HepG2 (cell line): ENCODE measurements around the gene KIF2C. TPM values are rescaled to one million over a fixed set of nuclear protein-coding genes. Genes with fewer than 3 reads are reported as not detected.

Experiments
- ATAC-seq: fragments of 200-7000 bp; cut with Tn5 transposase; 3 replicates; pipeline ENCODE4 v1.9.1; 2020; ENCODE audit warnings: mild to moderate bottlenecking, moderate library complexity
- BruUV-seq: library from RNA; stranded (reverse); fragments of 400-500 nt; replicated peaks from 2 replicates; lab custom pipeline; 2021; lab: Mats Ljungman, UMichigan
- CTCF ChIA-PET: fragments of 300-600 bp; formaldehyde crosslinking; extraction: SDS; loops from one replicate; lab custom pipeline; 2021; ENCODE audit warnings: low total read pairs, inconsistent platforms, low intra/inter-chr PET ratio; lab: Yijun Ruan, JAX
- POLR2A ChIA-PET: fragments of 350-600 bp; sonication (Branson Sonifier 250); formaldehyde crosslinking; loops from one replicate; lab custom pipeline; 2020; ENCODE audit warnings: antibody characterized with exemption, inconsistent platforms; lab: Yijun Ruan, JAX
- DNase-seq: peaks from one replicate; pipeline ENCODE4 v3.0.0-alpha.2; 2015; ENCODE audit warnings: low spot score
- FAIRE-seq: peaks from 3 replicates; lab custom pipeline; 2011; peaks lifted over from hg19 to GRCh38; lab: Jason Lieb, UNC
- H2AFZ ChIP-seq: one replicate; pipeline ENCODE4 v1.6.1; 2011; ENCODE audit warnings: low read length, inconsistent platforms
- H3K27ac ChIP-seq: fragments of 300-600 bp; 3 replicates; pipeline ENCODE4 v1.8.0; 2011; ENCODE audit warnings: mixed run types, mild to moderate bottlenecking, mixed read lengths, low read length, inconsistent platforms; ENCODE audit not compliant: insufficient read depth; ENCODE audit errors: extremely low read length
- H3K27me3 ChIP-seq, 2 experiments: fragments of 200-600 bp in 1 of 2; 2 replicates in 1 of 2; 3 replicates in 1 of 2; pipeline versions ENCODE4 v1.6.0 to v1.8.0; 2011; ENCODE audit warnings: low read length in 2 of 2, mild to moderate bottlenecking in 2 of 2, moderate library complexity in 2 of 2, inconsistent platforms in 1 of 2; ENCODE audit not compliant: insufficient read depth in 2 of 2, control insufficient read depth in 1 of 2
- H3K36me3 ChIP-seq, 2 experiments: fragments of 200-600 bp in 1 of 2; replicated peaks in 1 of 2; 2 replicates in 1 of 2; 3 replicates in 1 of 2; pipeline versions ENCODE4 v1.5.1 to v1.8.0; 2011; ENCODE audit warnings: low read length in 2 of 2, inconsistent platforms in 1 of 2; ENCODE audit not compliant: insufficient read depth in 2 of 2, control insufficient read depth in 1 of 2
- H3K4me1 ChIP-seq: 2 replicates; pipeline ENCODE4 v1.5.1; 2012; ENCODE audit warnings: low read length, inconsistent platforms; ENCODE audit not compliant: insufficient read depth
- H3K4me2 ChIP-seq: 2 replicates; pipeline ENCODE4 v1.6.0; 2011; ENCODE audit warnings: low read depth, low read length, inconsistent platforms
- H3K4me3 ChIP-seq, 3 experiments: fragments of 200-600 bp in 1 of 3; sonication (generic), shearing (Covaris generic) in 1 of 3; replicated peaks in 1 of 3; 2 replicates each; pipeline ENCODE4 v1.5.1; 2011 to 2016; ENCODE audit warnings: low read length in 3 of 3, inconsistent platforms in 2 of 3, low read depth in 2 of 3, mild to moderate bottlenecking in 2 of 3, control low read depth in 1 of 3, mixed read lengths in 1 of 3; ENCODE audit not compliant: insufficient read depth in 1 of 3
- H3K79me2 ChIP-seq: one replicate; pipeline ENCODE4 v1.6.1; 2011; ENCODE audit warnings: low read length, inconsistent platforms; ENCODE audit not compliant: insufficient read depth
- H3K9ac ChIP-seq: 2 replicates; pipeline ENCODE4 v1.6.0; 2011; ENCODE audit warnings: mild to moderate bottlenecking, low read depth, low read length, inconsistent platforms; ENCODE audit not compliant: insufficient read depth
- H3K9me3 ChIP-seq: 2 replicates; pipeline ENCODE4 v1.5.1; 2012; ENCODE audit warnings: mild to moderate bottlenecking, low read length
- H4K20me1 ChIP-seq: 2 replicates; pipeline ENCODE4 v1.6.0; 2011; ENCODE audit warnings: inconsistent platforms, mild to moderate bottlenecking, low read length, moderate library complexity; ENCODE audit not compliant: insufficient read depth
- ASH2L ChIP-seq: fragments of 300-600, 200-600 bp; sonication (generic); IDR thresholded peaks from 2 replicates; pipeline ENCODE4 v1.7.0; 2017; ENCODE audit warnings: low read depth, mild to moderate bottlenecking, moderate library complexity, mixed read lengths, low read length; ENCODE audit not compliant: insufficient read length
- BRCA1 ChIP-seq: sonication (generic); formaldehyde crosslinking; IDR thresholded peaks from 2 replicates; pipeline ENCODE4 v1.4.0; 2020; ENCODE audit warnings: missing genetic modification reagents
- CBX1 ChIP-seq: IDR thresholded peaks from one replicate; pipeline ENCODE4 v1.6.1; 2016; ENCODE audit warnings: antibody characterized with exemption, low read depth
- CCDC6 ChIP-seq: sonication (generic); formaldehyde crosslinking; IDR thresholded peaks from 2 replicates; pipeline ENCODE4 v1.8.1; 2022; ENCODE audit warnings: mild to moderate bottlenecking, missing genetic modification reagents, moderate library complexity
- DDIT3 ChIP-seq: sonication (generic); formaldehyde crosslinking; IDR thresholded peaks from 2 replicates; pipeline ENCODE4 v1.4.0; 2020; ENCODE audit warnings: mild to moderate bottlenecking, missing genetic modification reagents
- FOXK2 ChIP-seq: fragments of 450-650 bp; IDR thresholded peaks from 2 replicates; pipeline ENCODE4 v1.6.1; 2016
- IRX3 ChIP-seq: sonication (generic); formaldehyde crosslinking; IDR thresholded peaks from 2 replicates; pipeline ENCODE4 v1.8.1; 2023; ENCODE audit warnings: mild to moderate bottlenecking, low read depth, missing genetic modification reagents, borderline replicate concordance
- MED8 ChIP-seq: sonication (generic); formaldehyde crosslinking; IDR thresholded peaks from 2 replicates; pipeline ENCODE4 v1.8.1; 2023; ENCODE audit warnings: mild to moderate bottlenecking, missing genetic modification reagents; ENCODE audit not compliant: insufficient replicate concordance
- NKX3-1 ChIP-seq: sonication (generic); formaldehyde crosslinking; IDR thresholded peaks from 2 replicates; pipeline ENCODE4 v1.5.0; 2020; ENCODE audit warnings: missing genetic modification reagents
- POLR2AphosphoS5 ChIP-seq: IDR thresholded peaks from 2 replicates; pipeline ENCODE4 v1.6.1; 2012; ENCODE audit warnings: low read depth, low read length
- PRPF4 ChIP-seq: fragments of 200-400 bp; formaldehyde crosslinking; IDR thresholded peaks from 2 replicates; pipeline ENCODE4 v1.6.1; 2016; ENCODE audit warnings: low read length, low read depth; ENCODE audit not compliant: poor library complexity, severe bottlenecking
- THAP11 ChIP-seq: IDR thresholded peaks from 2 replicates; pipeline ENCODE4 v1.6.1; 2016; ENCODE audit warnings: missing biosample characterization, missing genetic modification reagents
- ZBTB33 ChIP-seq: sonication (generic); formaldehyde crosslinking; IDR thresholded peaks from 2 replicates; pipeline ENCODE4 v1.4.0; 2020; ENCODE audit warnings: missing genetic modification reagents
- ZNF383 ChIP-seq: sonication (generic); formaldehyde crosslinking; IDR thresholded peaks from 2 replicates; pipeline ENCODE4 v1.4.0; 2020; ENCODE audit warnings: missing genetic modification reagents, mild to moderate bottlenecking, borderline replicate concordance
- ZNF44 ChIP-seq: sonication (generic); formaldehyde crosslinking; IDR thresholded peaks from 2 replicates; pipeline ENCODE4 v1.5.1; 2020; ENCODE audit warnings: mild to moderate bottlenecking, missing genetic modification reagents
- ZNF460 ChIP-seq: sonication (generic); formaldehyde crosslinking; IDR thresholded peaks from 2 replicates; pipeline ENCODE4 v1.5.1; 2020; ENCODE audit warnings: missing genetic modification reagents, mild to moderate bottlenecking, borderline replicate concordance
- ZNF792 ChIP-seq: IDR thresholded peaks from 2 replicates; pipeline ENCODE4 v1.6.1; 2016
- ZNF816 ChIP-seq: sonication (generic); formaldehyde crosslinking; IDR thresholded peaks from 2 replicates; pipeline ENCODE4 v1.8.0; 2022; ENCODE audit warnings: missing genetic modification reagents, mild to moderate bottlenecking, borderline replicate concordance
- WGBS: methylation state at CpG from one replicate; pipeline ENCODE4 v1.1.6; 2017; ENCODE audit warnings: low lambda C conversion rate; 5-methylcytosine and 5-hydroxymethylcytosine counted together
- in situ Hi-C: cut with HindIII; loops from 2 replicates; pipeline ENCODE4 v1.10.0; 2017; ENCODE audit warnings: low pct_unique_long_range_greater_than_20kb; ENCODE audit not compliant: extremely low pct_ligation_motif_present
- intact Hi-C: fragments of 100-400 bp; cut with micrococcal nuclease; formaldehyde crosslinking; loops from one replicate; pipeline ENCODE4 v1.10.0; 2022; ENCODE audit not compliant: unreplicated experiment
- polyA plus RNA-seq, 8 experiments: library from polyadenylated mRNA; depleted of rRNA in 3 of 8; stranded (reverse) in 7 of 8; unstranded in 1 of 8; fragments of >200 nt; fragmentation: Illumina TruSeq in 4 of 8; extraction: Trizol in 4 of 8; gene quantifications; 2 replicates each; pipeline versions ENCODE4 v1.2.1 to v1.2.3, GENCODE V29; 2011 to 2016; ENCODE audit warnings: low read depth in 4 of 8, missing spikeins in 1 of 8, mixed read lengths in 1 of 8; ENCODE audit not compliant: insufficient read depth in 1 of 8
- total RNA-seq, 5 experiments: library from RNA; depleted of rRNA; stranded (reverse); fragments of >200 nt; fragmentation: Illumina TruSeq; extraction: Trizol; gene quantifications; 2 replicates each; pipeline ENCODE4 v1.2.3, GENCODE V29; 2016; ENCODE audit warnings: low read depth in 1 of 5
- TF ChIP-seq, protein P1 (sequence below): sonication (generic); formaldehyde crosslinking; IDR thresholded peaks from 2 replicates; pipeline ENCODE4 v1.5.1; 2020; ENCODE audit warnings: mild to moderate bottlenecking, missing genetic modification reagents

Gene KIF2C
- total and polyA plus RNA-seq, 2 of the 13 experiments (the other 11 are each of a cell fraction or from before 2014, with no cell fraction given): 29.7 to 53.7 TPM

DNA sequence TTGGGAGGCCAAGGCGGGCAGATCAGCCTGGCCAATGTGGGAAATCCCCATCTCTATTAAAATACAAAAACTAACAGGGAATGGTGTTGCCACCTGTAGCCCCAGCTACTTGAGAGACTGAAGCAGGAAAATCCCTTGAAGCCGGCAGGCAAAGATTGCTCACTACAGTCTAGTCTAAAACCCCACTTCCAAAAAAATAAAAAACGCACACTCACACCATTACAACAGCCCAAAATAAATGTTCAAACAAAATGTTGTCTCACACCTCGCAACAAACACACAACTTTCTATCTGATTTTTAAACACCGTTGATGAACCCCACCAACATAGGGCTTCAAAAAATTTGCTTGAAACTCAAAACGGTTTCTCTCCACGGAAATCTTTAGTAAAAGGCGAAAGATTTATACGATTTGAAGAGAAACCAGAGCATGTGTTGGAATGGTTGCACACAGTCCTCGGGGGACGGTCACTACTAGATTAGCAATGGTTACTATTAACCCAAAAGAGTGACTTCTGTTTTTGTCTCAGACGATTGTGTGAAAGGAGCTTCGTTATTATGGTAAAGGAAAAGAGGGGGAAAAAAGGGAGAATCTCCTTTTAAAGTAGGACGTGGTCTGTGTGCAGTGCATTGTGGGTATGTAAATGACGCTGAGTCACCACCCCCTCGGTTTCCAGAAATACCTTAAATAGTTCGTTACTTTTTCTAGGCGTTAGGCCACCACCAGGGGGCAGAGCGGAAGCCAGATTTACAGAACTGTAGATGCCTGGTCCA is 8.7 kb upstream of the KIF2C start, which contains the start of gene RNU5D-1:
RNU5D-1 (minus strand) TSS at position 430 of the 772 bp plus-strand sequence.
- in situ Hi-C loops (no loop called here), intact Hi-C loops (loop anchor here (5.0 kb wide), 1 partner anchor 51 kb away; no protein-coding TSS in a partner anchor)
- peak within 1 kb of the TSS; percentile 100 for H3K27ac ChIP-seq
- no peaks in the 10 kb centered on the region for H3K36me3 ChIP-seq
- H3K79me2 ChIP-seq: no peaks in the 10 kb centered on the region
- ChIA-PET CTCF (interaction anchor here (0.8 kb wide), 1 partner anchor 53 kb away, joined by 3 read pairs; no protein-coding TSS in a partner anchor), POLR2A (interaction anchor here (0.6 to 8.0 kb wide), 30 partner anchors 9 to 281 kb away, joined by 3 to 241 read pairs (median 6); partner anchors contain the start of genes ARMH1, BTBD19, DYNLT4 and HECTD3)
- TSS peak; percentile 100 for BruUV-seq
- peak within 1 kb of the TSS; percentile 91 for H3K9ac ChIP-seq
- H2AFZ ChIP-seq: peak within 1 kb of the TSS; percentile 70
- ATAC-seq (peak; percentile 82), FAIRE-seq (peak; percentile 63), DNase-seq (peak; percentile 95)
- H3K4me1 ChIP-seq: peaks cover 60% of the 10 kb centered on the region
- H3K4me3 ChIP-seq: peak within 1 kb of the TSS; percentile 45 to 62 (median 48)
- no peaks in the 10 kb centered on the region for H3K9me3 ChIP-seq
- no peaks in the 10 kb centered on the region for H4K20me1 ChIP-seq
- peak within 1 kb of the TSS; percentile 86 for H3K4me2 ChIP-seq
- under 1% methylated on average over 19 of the region's 19 CpGs for WGBS
- no peaks in the 10 kb centered on the region; a peak in 2 of 5 replicates for H3K27me3 ChIP-seq
- TF ChIP-seq PRPF4 (no peak), MED8 (CRISPR knock-in tag) (peak; percentile 100), ASH2L (peak; percentile 22), ZNF792 (peak; percentile 82), CCDC6 (CRISPR knock-in tag) (peak; percentile 63), ZNF383 (CRISPR knock-in tag) (no peak), BRCA1 (CRISPR knock-in tag) (no peak), ZNF816 (CRISPR knock-in tag) (peak; percentile 44; the same call in 1 of the 2 replicates), DDIT3 (CRISPR knock-in tag) (no peak), THAP11 (CRISPR knock-in tag) (peak; percentile 75), NKX3-1 (no peak; the same call in 1 of the 2 replicates), ZNF460 (CRISPR knock-in tag) (no peak; the same call in 1 of the 2 replicates), IRX3 (CRISPR knock-in tag) (no peak), CBX1 (peak; percentile 99), ZNF44 (CRISPR knock-in tag) (0 out of 2 replicates have a peak, but pooled peaks have one; percentile 50), ZBTB33 (CRISPR knock-in tag) (peak; percentile 18; the same call in 1 of the 2 replicates), POLR2AphosphoS5 (peak; percentile 100), FOXK2 (peak; percentile 43; the same call in 1 of the 2 replicates)
- TF ChIP-seq, protein P1, sequence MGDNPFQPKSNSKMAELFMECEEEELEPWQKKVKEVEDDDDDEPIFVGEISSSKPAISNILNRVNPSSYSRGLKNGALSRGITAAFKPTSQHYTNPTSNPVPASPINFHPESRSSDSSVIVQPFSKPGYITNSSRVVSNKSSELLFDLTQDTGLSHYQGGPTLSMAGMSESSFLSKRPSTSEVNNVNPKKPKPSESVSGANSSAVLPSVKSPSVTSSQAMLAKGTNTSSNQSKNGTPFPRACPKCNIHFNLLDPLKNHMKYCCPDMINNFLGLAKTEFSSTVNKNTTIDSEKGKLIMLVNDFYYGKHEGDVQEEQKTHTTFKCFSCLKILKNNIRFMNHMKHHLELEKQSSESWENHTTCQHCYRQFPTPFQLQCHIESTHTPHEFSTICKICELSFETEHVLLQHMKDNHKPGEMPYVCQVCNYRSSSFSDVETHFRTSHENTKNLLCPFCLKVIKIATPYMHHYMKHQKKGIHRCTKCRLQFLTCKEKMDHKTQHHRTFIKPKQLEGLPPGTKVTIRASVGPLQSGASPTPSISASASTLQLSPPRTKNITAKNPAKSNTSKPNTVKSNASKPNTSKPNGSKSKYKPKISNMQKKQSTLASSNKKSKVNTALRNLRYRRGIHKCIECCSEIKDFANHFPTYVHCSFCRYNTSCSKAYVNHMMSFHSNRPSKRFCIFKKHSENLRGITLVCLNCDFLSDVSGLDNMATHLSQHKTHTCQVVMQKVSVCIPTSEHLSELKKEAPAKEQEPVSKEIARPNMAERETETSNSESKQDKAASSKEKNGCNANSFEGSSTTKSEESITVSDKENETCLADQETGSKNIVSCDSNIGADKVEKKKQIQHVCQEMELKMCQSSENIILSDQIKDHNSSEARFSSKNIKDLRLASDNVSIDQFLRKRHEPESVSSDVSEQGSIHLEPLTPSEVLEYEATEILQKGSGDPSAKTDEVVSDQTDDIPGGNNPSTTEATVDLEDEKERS (CRISPR knock-in tag): 0 out of 2 replicates have a peak, but pooled peaks have one; percentile 73
